PC-3 (cell line): Measurements from ENCODE around the gene RABGAP1L.

Source experiments
- CTCF ChIP-seq: fragments of 300-600 bp; sonication (generic); conservative IDR thresholded peaks from 2 replicates; pipeline ENCODE4 v1.5.1; 2017; ENCODE audit warnings: antibody characterized with exemption, low read depth, mild to moderate bottlenecking, low read length
- EZH2 ChIP-seq: fragments of 300-600 bp; sonication (generic); IDR thresholded peaks from one replicate; pipeline ENCODE4 v1.6.1; 2017; ENCODE audit warnings: antibody characterized with exemption, mild to moderate bottlenecking, low read length; ENCODE audit not compliant: unreplicated experiment

- TF ChIP-seq CTCF (no peak), EZH2 (no peak)
Measured at GRCh38 chr1:174415506-174415905, 256.2 kb downstream of the RABGAP1L start.
